HEK293T (cell line): ENCODE data around the gene ALK.

Source experiments
- ARNT ChIP-seq: fragments of 450-650 bp; IDR thresholded peaks from 2 replicates; pipeline ENCODE4 v1.6.1; 2017; ENCODE audit warnings: mild to moderate bottlenecking
- BHLHE40 ChIP-seq: fragments of 450-650 bp; IDR thresholded peaks from 2 replicates; pipeline ENCODE4 v1.6.1; 2016; ENCODE audit warnings: mild to moderate bottlenecking, moderate library complexity, borderline replicate concordance
- CTBP1 ChIP-seq: fragments of 450-650 bp; IDR thresholded peaks from 2 replicates; pipeline ENCODE4 v1.6.1; 2016; ENCODE audit warnings: borderline replicate concordance
- FOXA1 ChIP-seq: fragments of 450-650 bp; IDR thresholded peaks from 2 replicates; pipeline ENCODE4 v1.6.1; 2016; ENCODE audit warnings: mild to moderate bottlenecking
- FOXK2 ChIP-seq: fragments of 450-650 bp; IDR thresholded peaks from 2 replicates; pipeline ENCODE4 v1.6.1; 2016; ENCODE audit warnings: mild to moderate bottlenecking
- LEF1 ChIP-seq: fragments of 450-650 bp; IDR thresholded peaks from 2 replicates; pipeline ENCODE4 v1.6.1; 2017; ENCODE audit warnings: mild to moderate bottlenecking, borderline replicate concordance
- NFRKB ChIP-seq: fragments of 450-650 bp; IDR thresholded peaks from 2 replicates; pipeline ENCODE4 v1.6.1; 2016; ENCODE audit warnings: mild to moderate bottlenecking, moderate library complexity
- SP1 ChIP-seq: fragments of 450-650 bp; IDR thresholded peaks from 2 replicates; pipeline ENCODE4 v1.6.1; 2017
- SUZ12 ChIP-seq: fragments of 450-650 bp; IDR thresholded peaks from 2 replicates; pipeline ENCODE4 v1.6.1; 2016; ENCODE audit warnings: mild to moderate bottlenecking
- TARDBP ChIP-seq: fragments of 450-650 bp; IDR thresholded peaks from 2 replicates; pipeline ENCODE4 v1.6.1; 2016
- ZNF384 ChIP-seq: fragments of 450-650 bp; IDR thresholded peaks from 2 replicates; pipeline ENCODE4 v1.6.1; 2016

GRCh38 chr2:29871541-29871940, 49.8 kb downstream of the ALK start:
- TF ChIP-seq ZNF384 = no peak
- TF ChIP-seq SP1 = no peak
- no peak for TF ChIP-seq BHLHE40
- no peak for TF ChIP-seq ARNT
- no peak for TF ChIP-seq FOXK2
- no peak for TF ChIP-seq NFRKB
- no peak for TF ChIP-seq FOXA1
- no peak for TF ChIP-seq SUZ12
- TF ChIP-seq LEF1 = no peak
- no peak for TF ChIP-seq TARDBP
- TF ChIP-seq CTBP1 = no peak
